SK-N-SH (cell line): ENCODE data around the gene P3H3. TPM values are rescaled to one million over a fixed set of nuclear protein-coding genes. Genes with fewer than 3 reads are reported as not detected.
"Not testable (repeated sequence)": the region's sequence is repeated elsewhere in the genome, so short reads cannot be mapped to it uniquely, and the experiment has no call there.

ENCODE experiments used
- CTCF ChIA-PET: fragments of 300-600, 350-600 bp; formaldehyde crosslinking; extraction: SDS; loops from one replicate; lab custom pipeline; 2021; lab: Yijun Ruan, JAX
- POLR2A ChIA-PET: fragments of 350-600 bp; sonication (Branson Sonifier 250); formaldehyde crosslinking; extraction: SDS; loops from one replicate; lab custom pipeline; 2020; ENCODE audit warnings: antibody characterized with exemption, inconsistent platforms; lab: Yijun Ruan, JAX
- DNase-seq: peaks from one replicate; pipeline ENCODE4 v3.0.0; 2012
- H2AFZ ChIP-seq: fragments of 200-600 bp; sonication (generic); 2 replicates; pipeline ENCODE4 v1.8.1; 2016; ENCODE audit warnings: antibody characterized with exemption, mild to moderate bottlenecking, low read depth
- H3F3A ChIP-seq: fragments of 200-600 bp; sonication (generic); replicated peaks from 2 replicates; pipeline ENCODE3; 2016; ENCODE audit warnings: antibody characterized with exemption, mild to moderate bottlenecking; ENCODE audit not compliant: insufficient read depth
- H3K27ac ChIP-seq, 2 experiments: fragments of 200-500 bp in 1 of 2; fragments of 200-600 bp in 1 of 2; sonication (Bioruptor generic) in 1 of 2; sonication (generic), shearing (Covaris generic) in 1 of 2; 2 replicates each; pipeline versions ENCODE4 v1.5.1 to v1.6.1; 2014 to 2016; ENCODE audit warnings: low read depth in 2 of 2, inconsistent platforms in 1 of 2, low read length in 1 of 2, mild to moderate bottlenecking in 1 of 2, mixed read lengths in 1 of 2
- H3K27me3 ChIP-seq: fragments of 200-600 bp; sonication (generic), shearing (Covaris generic); 2 replicates; pipeline ENCODE4 v1.6.1; 2016; ENCODE audit warnings: mixed run types; ENCODE audit not compliant: insufficient read depth
- H3K36me3 ChIP-seq, 2 experiments: fragments of 200-500 bp in 1 of 2; fragments of 200-600 bp in 1 of 2; sonication (Bioruptor generic) in 1 of 2; sonication (generic) in 1 of 2; replicated peaks in 1 of 2; 2 replicates each; pipeline versions ENCODE3 to v1.5.1; 2014 to 2016; ENCODE audit warnings: low read length in 1 of 2, mild to moderate bottlenecking in 1 of 2; ENCODE audit not compliant: insufficient read depth in 2 of 2, control insufficient read depth in 1 of 2
- H3K4me1 ChIP-seq, 2 experiments: fragments of 200-500 bp in 1 of 2; fragments of 200-600 bp in 1 of 2; sonication (Bioruptor generic) in 1 of 2; sonication (generic), shearing (Covaris generic) in 1 of 2; 2 replicates each; pipeline versions ENCODE4 v1.5.1 to v1.6.1; 2014 to 2016; ENCODE audit warnings: low read depth in 1 of 2, low read length in 1 of 2, mixed run types in 1 of 2; ENCODE audit not compliant: insufficient read depth in 2 of 2, control insufficient read depth in 1 of 2
- H3K4me2 ChIP-seq: fragments of 200-600 bp; sonication (generic), shearing (Covaris generic); 2 replicates; pipeline ENCODE4 v1.6.1; 2017; ENCODE audit warnings: mixed run types
- H3K4me3 ChIP-seq, 2 experiments: fragments of 200-500 bp in 1 of 2; fragments of 200-600 bp in 1 of 2; sonication (Bioruptor generic) in 1 of 2; sonication (generic), shearing (Covaris generic) in 1 of 2; 2 replicates each; pipeline versions ENCODE4 v1.5.1 to v1.8.1; 2014 to 2016; ENCODE audit warnings: low read depth in 2 of 2, inconsistent platforms in 1 of 2, low read length in 1 of 2, mild to moderate bottlenecking in 1 of 2, mixed read lengths in 1 of 2, moderate library complexity in 1 of 2
- H3K79me2 ChIP-seq: fragments of 200-600 bp; sonication (generic); 2 replicates; pipeline ENCODE4 v1.8.1; 2017; ENCODE audit warnings: mild to moderate bottlenecking; ENCODE audit not compliant: insufficient read depth
- H3K9ac ChIP-seq: fragments of 200-600 bp; sonication (generic); 2 replicates; pipeline ENCODE4 v1.6.1; 2017; ENCODE audit warnings: mixed run types
- H3K9me2 ChIP-seq: fragments of 200-600 bp; sonication (generic); 2 replicates; pipeline ENCODE4 v1.6.1; 2017; ENCODE audit warnings: mixed run types
- H3K9me3 ChIP-seq: fragments of 200-600 bp; sonication (generic); 2 replicates; pipeline ENCODE4 v1.6.1; 2017; ENCODE audit warnings: mixed run types, mild to moderate bottlenecking, moderate library complexity
- H4K20me1 ChIP-seq: fragments of 200-600 bp; sonication (generic); 2 replicates; pipeline ENCODE4 v1.6.1; 2017; ENCODE audit warnings: mild to moderate bottlenecking, mixed run types; ENCODE audit not compliant: insufficient read depth
- FOSL2 ChIP-seq: IDR thresholded peaks from 2 replicates; pipeline ENCODE4 v1.4.0; 2012; ENCODE audit warnings: low read depth, mild to moderate bottlenecking, moderate library complexity, borderline replicate concordance
- FOXM1 ChIP-seq: IDR thresholded peaks from 2 replicates; pipeline ENCODE4 v1.4.0; 2012; ENCODE audit warnings: low read depth, mild to moderate bottlenecking
- GATA2 ChIP-seq: sonication (generic); formaldehyde crosslinking; IDR thresholded peaks from 2 replicates; pipeline ENCODE4 v1.5.0; 2020; ENCODE audit warnings: mild to moderate bottlenecking, missing genetic modification reagents
- MAX ChIP-seq: IDR thresholded peaks from 2 replicates; pipeline ENCODE4 v1.4.0; 2012; ENCODE audit warnings: low read depth
- NRF1 ChIP-seq: IDR thresholded peaks from 2 replicates; pipeline ENCODE4 v1.6.1; 2012; ENCODE audit warnings: low read depth, mild to moderate bottlenecking, low read length
- PBX3 ChIP-seq: IDR thresholded peaks from 2 replicates; pipeline ENCODE4; 2012
- RCOR1 ChIP-seq: fragments of 150-350 bp; IDR thresholded peaks from 2 replicates; pipeline ENCODE4 v1.6.1; 2017; ENCODE audit warnings: antibody characterized with exemption, low read length
- RFX5 ChIP-seq: IDR thresholded peaks from 2 replicates; pipeline ENCODE4 v1.6.1; 2012; ENCODE audit warnings: mild to moderate bottlenecking, improper control_type of control experiment, low read length
- SIN3A ChIP-seq: IDR thresholded peaks from 2 replicates; pipeline ENCODE4 v1.6.1; 2012; ENCODE audit warnings: low read depth, mild to moderate bottlenecking, low read length, moderate library complexity, borderline replicate concordance
- TAF1 ChIP-seq: IDR thresholded peaks from 2 replicates; pipeline ENCODE4 v1.6.1; 2012; ENCODE audit warnings: low read depth, mild to moderate bottlenecking, low read length, moderate library complexity, borderline replicate concordance
- TEAD4 ChIP-seq: IDR thresholded peaks from 2 replicates; pipeline ENCODE4 v1.4.0; 2012; ENCODE audit warnings: mild to moderate bottlenecking, borderline replicate concordance; ENCODE audit not compliant: insufficient read depth
- YY1 ChIP-seq: IDR thresholded peaks from 2 replicates; pipeline ENCODE4 v1.4.0; 2012; ENCODE audit warnings: low read depth, mild to moderate bottlenecking
- WGBS: methylation state at CpG from one replicate; pipeline ENCODE4 v1.1.6; 2017; ENCODE audit warnings: low lambda C conversion rate; 5-methylcytosine and 5-hydroxymethylcytosine counted together
- polyA plus RNA-seq, 3 experiments: library from polyadenylated mRNA; depleted of rRNA; stranded (reverse); fragments of >200 nt; gene quantifications; 2 replicates each; pipeline ENCODE4 v1.2.3, GENCODE V29; 2012

P3H3 gene
- polyA plus RNA-seq, 1 of the 3 experiments (the other 2 are of a cell fraction): 74.6 TPM

DNA sequence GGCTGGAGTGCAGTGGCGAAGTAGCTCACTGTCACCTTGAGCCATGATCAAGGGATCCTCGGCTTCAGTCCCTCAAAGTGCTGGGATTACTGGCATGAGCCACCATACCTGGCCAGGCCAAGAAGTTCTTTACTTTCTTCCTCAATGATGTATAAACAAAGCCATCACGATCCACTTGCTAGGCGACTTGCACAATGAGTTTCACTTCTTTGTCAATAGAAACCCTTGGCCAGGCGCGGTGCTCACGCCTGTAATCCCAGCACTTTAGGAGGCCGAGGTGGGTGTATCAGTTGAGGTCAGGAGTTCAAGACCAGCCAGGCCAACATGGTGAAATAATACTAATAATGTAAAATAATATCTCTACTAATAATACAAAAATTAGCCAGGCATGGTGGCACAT lies 59.3 kb downstream of the P3H3 start:
- TF ChIP-seq MAX (no peak), YY1 (no peak), RCOR1 (no peak), TAF1 (no peak), TEAD4 (no peak)
- TF ChIP-seq, all 33 proteins: peak for 0
- Histone ChIP-seq H3K9ac (no peak overlapping the region), H3K27me3 (no peaks in the 10 kb centered on the region), H3K9me2 (no peaks in the 10 kb centered on the region), H3K4me1 (peaks cover 6 to 9% of the 10 kb centered on the region in 2 experiments; a peak in 3 of 4 replicates), H4K20me1 (no peaks in the 10 kb centered on the region), H3K4me3 (no peak overlapping the region), H3K27ac (no peak overlapping the region), H3K9me3 (no peaks in the 10 kb centered on the region), H2AFZ (no peak overlapping the region), H3K4me2 (no peak overlapping the region), H3F3A (peaks cover 16% of the 10 kb centered on the region), H3K79me2 (no peaks in the 10 kb centered on the region), H3K36me3 (peaks cover 4 to 5% of the 10 kb centered on the region in 2 experiments)
- no peak for DNase-seq
- ChIA-PET CTCF (interaction anchor here (1.4 kb wide), 1 partner anchor 15 kb away, joined by 4 read pairs; the partner anchor contains the start of gene SPSB2), POLR2A (no interaction called here)
- WGBS: 92% methylated on average over 8 of the region's 8 CpGs

- Histone ChIP-seq H3K4me1 (peaks cover 6 to 9% of the 10 kb centered on the region in 2 experiments; a peak in 3 of 4 replicates), H3K27ac (no peak overlapping the region), H3F3A (peaks cover 16% of the 10 kb centered on the region), H3K9ac (no peak overlapping the region), H3K4me2 (no peak overlapping the region), H3K79me2 (no peaks in the 10 kb centered on the region), H3K36me3 (peaks cover 2 to 5% of the 10 kb centered on the region in 2 experiments), H2AFZ (no peak overlapping the region), H3K9me2 (no peaks in the 10 kb centered on the region), H3K27me3 (no peaks in the 10 kb centered on the region), H3K9me3 (no peaks in the 10 kb centered on the region), H4K20me1 (no peaks in the 10 kb centered on the region), H3K4me3 (0 out of 4 replicates have a peak overlapping the region, but pooled peaks of 1 of the 2 experiments have one; percentile 12)
- WGBS: 94% methylated on average over 2 of the region's 2 CpGs
- ChIA-PET CTCF (no interaction called here), POLR2A (no interaction called here)
- TF ChIP-seq NRF1 (no peak), GATA2 (no peak), SIN3A (no peak), PBX3 (no peak), RFX5 (no peak), TAF1 (no peak), FOSL2 (no peak), TEAD4 (no peak), FOXM1 (no peak)
- DNase-seq: no peak
Measured at GRCh38 chr12:6888360-6888759, 60.2 kb downstream of the P3H3 start.

DNA sequence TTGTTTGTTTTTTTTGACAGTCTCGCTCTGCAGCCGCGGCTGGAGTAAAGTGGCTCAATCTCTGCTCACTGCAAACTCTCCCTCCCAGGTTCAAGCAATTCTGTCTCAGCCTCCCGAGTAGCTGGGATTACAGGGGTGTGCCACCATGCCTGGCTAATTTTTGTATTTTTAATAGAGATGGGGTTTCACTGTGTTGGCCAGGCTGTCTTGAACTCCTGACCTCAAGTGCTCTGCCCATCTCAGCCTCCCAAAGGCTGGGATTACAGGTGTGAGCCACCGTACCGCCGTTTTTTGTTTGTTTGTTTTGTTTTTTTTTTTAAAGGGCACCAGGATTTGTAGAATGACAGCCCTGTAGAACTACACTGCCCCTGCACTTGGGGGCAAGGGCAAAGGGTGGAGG lies 60.6 kb downstream of the P3H3 start:
- DNase-seq, H3K4me1 ChIP-seq, H3K9me2 ChIP-seq, H3K9ac ChIP-seq, H4K20me1 ChIP-seq, H3K4me3 ChIP-seq, H3K4me2 ChIP-seq, H3K27me3 ChIP-seq, H3K27ac ChIP-seq, H3K9me3 ChIP-seq, H2AFZ ChIP-seq, H3K79me2 ChIP-seq, H3K36me3 ChIP-seq, CTCF ChIA-PET: not testable (repeated sequence)
- WGBS: 93% methylated on average over 7 of the region's 7 CpGs
- POLR2A ChIA-PET: interaction anchor here (1.2 kb wide), 1 partner anchor 25 kb away, joined by 4 read pairs; the partner anchor contains the start of gene ENO2
- peaks cover 16% of the 10 kb centered on the region for H3F3A ChIP-seq

Other genes with a start within 250 kb of the P3H3 start
- 85.5 and 90.5 TPM in 2 replicates for gene CHD4, start 221.0 kb upstream of the P3H3 start, polyA plus RNA-seq (2012; rRNA removed)
- 0.03 and 0.05 TPM in 2 replicates for gene LPAR5, start 192.4 kb upstream of the P3H3 start, polyA plus RNA-seq (2012; rRNA removed)
- 0.71 and 0.88 TPM in 2 replicates for gene ACRBP, start 181.0 kb upstream of the P3H3 start, polyA plus RNA-seq (2012; rRNA removed)
- gene ING4, start 165.3 kb upstream of the P3H3 start, polyA plus RNA-seq (2012; rRNA removed): 96.5 and 163 TPM in 2 replicates
- gene ZNF384, start 139.0 kb upstream of the P3H3 start, polyA plus RNA-seq (2012; rRNA removed): 64.9 and 80.4 TPM in 2 replicates
- 5.9 and 9.9 TPM in 2 replicates for gene PIANP, start 127.6 kb upstream of the P3H3 start, polyA plus RNA-seq (2012; rRNA removed)
- gene COPS7A, start 104.4 kb upstream of the P3H3 start, polyA plus RNA-seq (2012; rRNA removed): 191 and 231 TPM in 2 replicates
- gene MLF2, start 75.3 kb upstream of the P3H3 start, polyA plus RNA-seq (2012; rRNA removed): 535 and 624 TPM in 2 replicates
- gene PTMS, start 62.0 kb upstream of the P3H3 start, polyA plus RNA-seq (2012; rRNA removed): 391 and 661 TPM in 2 replicates
- 0.72 and 1.1 TPM in 2 replicates for gene LAG3, start 55.9 kb upstream of the P3H3 start, polyA plus RNA-seq (2012; rRNA removed)
- gene CD4, start 38.9 kb upstream of the P3H3 start, polyA plus RNA-seq (2012; rRNA removed): 0.02 TPM in 1 of 2 replicates, not detected in the other
- gene GPR162, start 6.6 kb upstream of the P3H3 start, polyA plus RNA-seq (2012; rRNA removed): 16.4 and 18.6 TPM in 2 replicates
- 12.9 and 13.8 TPM in 2 replicates for gene GNB3, start 12.5 kb downstream of the P3H3 start, polyA plus RNA-seq (2012; rRNA removed)
- 33.0 and 34.0 TPM in 2 replicates for gene CDCA3, start 22.9 kb downstream of the P3H3 start, polyA plus RNA-seq (2012; rRNA removed)
- gene USP5, start 23.7 kb downstream of the P3H3 start, polyA plus RNA-seq (2012; rRNA removed): 97.2 and 100 TPM in 2 replicates
- 1,175 and 1,316 TPM in 2 replicates for gene TPI1, start 39.1 kb downstream of the P3H3 start, polyA plus RNA-seq (2012; rRNA removed)
- 16.9 and 19.6 TPM in 2 replicates for gene SPSB2, start 44.9 kb downstream of the P3H3 start, polyA plus RNA-seq (2012; rRNA removed)
- 11.9 TPM in 2 replicates for gene LRRC23, start 76.4 kb downstream of the P3H3 start, polyA plus RNA-seq (2012; rRNA removed)
- 50.6 and 56.9 TPM in 2 replicates for gene ENO2, start 86.2 kb downstream of the P3H3 start, polyA plus RNA-seq (2012; rRNA removed)
- 18.5 and 29.3 TPM in 2 replicates for gene ATN1, start 99.6 kb downstream of the P3H3 start, polyA plus RNA-seq (2012; rRNA removed)
- gene RNU7-1, start 115.4 kb downstream of the P3H3 start, polyA plus RNA-seq (2012; rRNA removed): not detected in 2 replicates
- gene C12orf57, start 115.6 kb downstream of the P3H3 start, polyA plus RNA-seq (2012; rRNA removed): 560 and 659 TPM in 2 replicates
- 0.12 and 0.18 TPM in 2 replicates for gene PTPN6, start 122.9 kb downstream of the P3H3 start, polyA plus RNA-seq (2012; rRNA removed)
- 386 and 447 TPM in 2 replicates for gene PHB2, start 142.3 kb downstream of the P3H3 start, polyA plus RNA-seq (2012; rRNA removed)
- gene EMG1, start 142.5 kb downstream of the P3H3 start, polyA plus RNA-seq (2012; rRNA removed): 77.4 and 82.8 TPM in 2 replicates
- gene LPCAT3, start 190.1 kb downstream of the P3H3 start, polyA plus RNA-seq (2012; rRNA removed): 23.8 and 29.2 TPM in 2 replicates
- gene C1S, start 232.3 kb downstream of the P3H3 start, polyA plus RNA-seq (2012; rRNA removed): 14.5 and 19.3 TPM in 2 replicates